Left colon (tissue), 2 donors: ENCODE results near the gene DDAH1. TPM values are rescaled to one million over a fixed set of nuclear protein-coding genes. Genes with fewer than 3 reads are reported as not detected.

ENCODE experiments used
- ATAC-seq: fragments of 200-7000 bp; cut with Tn5 transposase; one replicate; pipeline ENCODE4 v1.9.1; 2020; ENCODE audit warnings: mild to moderate bottlenecking, moderate library complexity
- DNase-seq, 2 donors: peaks; one replicate each; pipeline ENCODE4 v3.0.0-alpha.2; 2020
- intact Hi-C, 2 donors: fragments of 100-400 bp; cut with DNase I in 1 of 2; cut with micrococcal nuclease in 1 of 2; formaldehyde crosslinking; loops; one replicate each; pipeline versions ENCODE4 v1.11.2 to v1.14.0; 2022; cut with DNase I, micrococcal nuclease
- total RNA-seq, 2 donors: library from RNA; stranded (reverse); fragmentation: NEBNext Ultra II Directional; extraction: Animal tissue kit (Norgen Biotek cat#: 25700); gene quantifications; one replicate each; pipeline ENCODE4 v1.2.1, GENCODE V29; 2021
- donor health status: DM: no; HTN: no; CAD: no.
- donor health status: DM: yes; HTN: yes; CAD: no.

The DDAH1 gene
- total RNA-seq, 2 donors from 2014 or later: 88.5 to 93.0 TPM

GRCh38 chr1:85451236-85451830 is 13.6 kb downstream of the DDAH1 start:
- intact Hi-C loops: no loop called here
- ATAC-seq (no peak), DNase-seq (no peak)

- DNase-seq (no peak), ATAC-seq (no peak)
- intact Hi-C loops: no loop called here
Measured at GRCh38 chr1:85450832-85451231, 14.1 kb downstream of the DDAH1 start.

GRCh38 chr1:85449356-85449755 is 15.6 kb downstream of the DDAH1 start:
- peak in 1 of 2 donors; percentile 9 for DNase-seq
- intact Hi-C loops: no loop called here

GRCh38 chr1:85448358-85448757 is 16.6 kb downstream of the DDAH1 start:
- intact Hi-C loops: no loop called here
- ATAC-seq: no peak
- no peak for DNase-seq

More at GRCh38 chr1:85449356-85449755, 15.6 kb downstream of the DDAH1 start:
- peak; percentile 5 for ATAC-seq

GRCh38 chr1:85447006-85447943 is 17.7 kb downstream of the DDAH1 start:
- intact Hi-C loops: no loop called here
- DNase-seq (no peak), ATAC-seq (no peak)

GRCh38 chr1:85445906-85446305 is 19.1 kb downstream of the DDAH1 start:
- no peak for ATAC-seq
- intact Hi-C loops: no loop called here
- no peak for DNase-seq

- intact Hi-C loops: no loop called here
- ATAC-seq: no peak
- no peak for DNase-seq
Measured at GRCh38 chr1:85444381-85444780, 20.6 kb downstream of the DDAH1 start.

GRCh38 chr1:85440612-85441011 is 24.3 kb downstream of the DDAH1 start:
- intact Hi-C loops: no loop called here
- DNase-seq (no peak), ATAC-seq (no peak)

- DNase-seq (no peak), ATAC-seq (no peak)
- intact Hi-C loops: no loop called here
Measured at GRCh38 chr1:85438353-85438752, 26.6 kb downstream of the DDAH1 start.

GRCh38 chr1:85437139-85437538 is 27.8 kb downstream of the DDAH1 start:
- ATAC-seq: no peak
- DNase-seq: no peak
- intact Hi-C loops: no loop called here

- DNase-seq: no peak
- ATAC-seq: no peak
- intact Hi-C loops: no loop called here
Measured at GRCh38 chr1:85433096-85433495, 31.9 kb downstream of the DDAH1 start.

GRCh38 chr1:85428471-85429089 is 36.4 kb downstream of the DDAH1 start:
- intact Hi-C loops: no loop called here
- ATAC-seq (no peak), DNase-seq (no peak)

GRCh38 chr1:85427849-85428248 is 37.1 kb downstream of the DDAH1 start:
- intact Hi-C loops: no loop called here
- ATAC-seq: no peak

GRCh38 chr1:85427331-85427730 is 37.6 kb downstream of the DDAH1 start:
- ATAC-seq: peak; percentile 28
- no peak for DNase-seq
- intact Hi-C loops: no loop called here

More at GRCh38 chr1:85427849-85428248, 37.1 kb downstream of the DDAH1 start:
- no peak for DNase-seq

- intact Hi-C loops: no loop called here
- DNase-seq (no peak), ATAC-seq (no peak)
Measured at GRCh38 chr1:85421179-85421578, 43.8 kb downstream of the DDAH1 start.

GRCh38 chr1:85420199-85420598 is 44.8 kb downstream of the DDAH1 start:
- ATAC-seq (no peak), DNase-seq (no peak)
- intact Hi-C loops: no loop called here

- no peak for ATAC-seq
- intact Hi-C loops: no loop called here
- no peak for DNase-seq
Measured at GRCh38 chr1:85417876-85418275, 47.1 kb downstream of the DDAH1 start.

- DNase-seq (no peak), ATAC-seq (no peak)
- intact Hi-C loops: no loop called here
Measured at GRCh38 chr1:85417017-85417416, 47.9 kb downstream of the DDAH1 start.

GRCh38 chr1:85413169-85413568 is 51.8 kb downstream of the DDAH1 start:
- intact Hi-C loops: no loop called here
- ATAC-seq (no peak), DNase-seq (no peak)
